HG02943 (cell line): ENCODE results near the gene INSIG1.

Source experiments
- ATAC-seq: cut with Tn5 transposase; IDR thresholded peaks from one replicate; pipeline ENCODE4 v1.9.1; 2021; ENCODE audit warnings: mild to moderate bottlenecking, low read depth, moderate library complexity; ENCODE audit not compliant: unreplicated experiment

INSIG1 gene

DNA sequence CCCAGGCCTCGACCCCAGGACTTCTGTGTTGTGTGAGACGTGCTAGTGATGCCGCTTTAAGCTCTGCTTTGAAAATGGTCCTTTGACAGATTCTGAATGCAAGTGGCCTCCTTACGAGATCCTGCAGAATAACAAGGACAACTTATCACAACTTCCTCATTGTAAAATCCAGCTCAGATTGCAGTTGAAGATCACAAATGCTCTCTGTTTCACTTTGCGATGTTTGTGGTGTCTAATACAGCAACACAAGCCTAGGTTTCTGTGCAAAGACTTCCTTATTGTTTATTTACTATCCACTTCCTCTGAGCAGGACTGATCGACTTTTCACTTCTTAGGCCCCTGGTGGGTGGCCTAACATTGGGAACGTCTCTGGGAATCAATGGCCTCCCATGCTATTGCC, 31.7 kb upstream of the INSIG1 start:
- ATAC-seq, result no peak

DNA sequence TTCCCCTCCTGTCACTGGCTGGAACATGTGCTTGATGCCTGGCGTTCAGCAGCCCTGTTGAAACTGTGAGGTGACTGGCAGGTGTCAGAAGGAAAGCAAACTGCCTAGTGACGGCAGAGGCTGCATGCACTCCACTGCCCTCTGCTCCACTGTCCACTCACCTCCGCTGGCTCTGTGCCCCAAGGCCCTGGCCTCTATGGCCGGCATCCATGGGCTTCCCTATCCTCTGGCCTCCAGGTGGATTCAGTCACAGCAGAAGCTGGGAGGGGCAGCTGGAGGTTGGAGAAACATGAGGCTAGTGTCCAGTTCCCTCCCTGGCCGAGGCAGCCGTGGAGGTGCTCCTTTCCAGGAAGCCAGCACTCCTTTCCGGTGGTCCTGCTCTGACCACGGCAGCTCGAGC, 31.2 kb upstream of the INSIG1 start:
- ATAC-seq, result no peak

- ATAC-seq, result no peak
Observed at GRCh38 chr7:155267023-155267422, 30.7 kb upstream of the INSIG1 start.

GRCh38 chr7:155267436-155267835, 30.2 kb upstream of the INSIG1 start:
- no peak for ATAC-seq

DNA sequence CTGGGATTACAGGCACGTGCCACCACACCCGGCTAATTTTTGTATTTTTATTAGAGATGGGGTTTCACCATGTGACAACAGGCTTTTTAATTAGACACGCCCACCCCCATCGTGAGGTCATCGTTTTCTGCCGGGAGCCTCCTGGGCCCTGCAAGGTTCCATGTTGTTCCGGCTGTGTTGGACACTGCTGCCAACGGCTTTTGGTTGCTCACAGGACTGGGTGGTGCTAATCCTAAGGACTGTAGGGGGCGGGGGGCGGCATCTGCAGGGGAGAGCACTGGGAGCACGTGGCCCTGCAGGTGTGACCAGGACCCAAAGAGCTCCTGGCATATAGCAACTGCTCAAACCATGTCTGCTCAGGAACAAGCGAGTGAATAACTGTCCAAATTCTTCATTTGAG, 29.5 kb upstream of the INSIG1 start:
- no peak for ATAC-seq

DNA sequence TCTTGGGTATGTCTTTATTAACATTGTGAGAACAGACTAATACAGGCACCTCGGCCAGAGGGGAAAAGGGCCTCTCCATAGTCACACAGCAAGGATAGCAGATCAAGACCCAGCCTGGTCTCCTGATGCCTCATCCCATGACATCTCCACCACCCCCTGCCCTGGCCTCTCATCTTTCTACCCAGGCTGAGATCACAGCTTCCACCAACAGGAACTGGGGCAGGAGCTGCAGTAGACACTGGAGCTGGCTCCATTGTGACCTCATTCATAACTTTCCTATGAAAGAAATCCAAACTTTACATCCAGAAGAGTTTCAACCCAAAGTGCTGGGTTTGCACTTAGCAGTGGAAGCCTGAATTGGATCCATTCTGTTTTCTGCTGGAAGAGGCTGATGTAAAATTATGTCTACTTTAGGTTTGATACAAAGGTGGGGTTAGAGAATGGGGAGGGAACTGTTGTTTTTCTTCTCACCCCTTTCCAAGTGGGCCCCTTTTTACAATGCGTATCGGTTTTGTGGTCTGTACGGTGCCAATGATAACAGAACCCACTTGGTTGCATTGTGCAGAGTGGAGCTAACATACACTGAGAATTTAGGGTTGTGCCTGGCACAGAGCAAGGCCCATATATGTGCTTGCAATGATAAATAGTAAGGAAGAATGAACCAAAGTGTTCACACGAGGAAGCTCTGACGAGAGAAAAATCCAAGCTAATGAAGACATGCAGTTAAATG, 28.6 kb upstream of the INSIG1 start:
- ATAC-seq, result no peak

- ATAC-seq, result no peak
Observed at GRCh38 chr7:155269766-155270585, 27.7 kb upstream of the INSIG1 start.

- ATAC-seq, result no peak
Observed at GRCh38 chr7:155270861-155271260, 26.8 kb upstream of the INSIG1 start.

- no peak for ATAC-seq
Observed at GRCh38 chr7:155274633-155275355, 22.9 kb upstream of the INSIG1 start.

DNA sequence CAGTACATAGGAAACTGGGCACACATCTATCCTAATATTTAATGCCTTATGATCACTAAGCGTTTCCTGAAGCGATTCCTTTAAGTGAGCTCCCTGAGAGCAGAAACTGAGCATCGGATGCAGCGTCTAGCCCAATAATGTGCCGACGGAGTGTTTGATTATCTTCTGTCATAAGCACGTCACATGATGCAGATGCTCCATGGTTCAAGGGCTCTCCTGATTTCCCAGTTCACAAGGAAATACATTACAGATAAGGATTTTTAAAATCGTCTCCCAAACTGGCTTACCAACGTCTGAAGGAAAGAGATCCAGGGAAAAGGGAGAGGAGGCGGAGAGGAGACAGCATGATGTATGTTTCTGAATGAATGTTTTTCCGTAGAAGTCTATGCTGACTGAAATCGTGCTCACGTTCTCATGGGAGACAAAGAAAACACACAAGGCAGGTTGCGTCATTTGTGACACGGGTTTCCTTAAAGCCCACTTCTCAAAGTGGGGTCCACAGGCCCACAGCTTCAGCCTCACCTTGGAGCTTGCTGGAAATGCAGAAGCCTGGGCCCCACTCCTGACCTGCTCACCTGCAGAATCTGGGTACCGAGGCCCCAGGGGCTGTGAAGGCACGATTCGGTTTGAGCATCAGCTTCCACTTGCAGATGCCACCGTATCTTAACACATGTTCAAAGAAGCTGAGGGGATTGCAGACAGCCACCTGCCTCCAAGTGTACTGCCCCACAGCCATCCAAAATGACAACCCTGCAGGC, 21.5 kb upstream of the INSIG1 start:
- no peak for ATAC-seq

GRCh38 chr7:155276800-155277375, 20.8 kb upstream of the INSIG1 start:
- no peak for ATAC-seq

- no peak for ATAC-seq
Observed at GRCh38 chr7:155277385-155277994, 20.2 kb upstream of the INSIG1 start.

GRCh38 chr7:155278921-155279320, 18.8 kb upstream of the INSIG1 start:
- no peak for ATAC-seq

DNA sequence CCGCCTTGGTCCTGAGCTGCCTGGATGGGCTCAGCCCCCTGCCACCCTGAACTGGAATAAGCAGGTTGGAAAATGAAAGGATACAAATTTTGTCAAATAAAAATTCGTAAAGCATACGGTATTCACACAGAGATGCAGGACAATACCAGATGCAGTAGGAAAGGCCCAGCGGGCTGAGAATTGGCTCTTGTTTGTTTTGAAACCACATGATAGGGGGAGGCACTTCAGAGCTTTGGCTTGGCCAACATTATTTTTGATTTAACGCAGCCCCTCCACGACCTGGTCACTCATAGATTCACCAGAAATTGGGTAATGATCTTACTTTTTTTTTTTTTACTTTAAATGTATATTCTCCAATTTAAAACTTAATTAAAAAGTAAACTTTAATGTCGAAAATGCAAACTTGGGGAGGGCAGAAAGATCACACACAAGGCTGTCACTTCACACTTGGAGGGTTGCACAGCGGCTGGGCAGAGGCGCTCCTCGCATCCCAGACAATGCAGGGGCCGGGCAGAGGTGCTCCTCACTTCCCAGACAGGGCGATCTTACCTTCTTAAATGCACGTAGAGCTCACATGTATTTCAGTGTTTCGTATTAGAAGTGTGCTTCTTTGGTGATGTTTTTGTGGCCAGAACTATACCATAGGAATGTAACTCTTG, 17.8 kb upstream of the INSIG1 start:
- no peak for ATAC-seq

GRCh38 chr7:155280446-155281397, 17.0 kb upstream of the INSIG1 start:
- ATAC-seq, result no peak

- ATAC-seq, result no peak
Observed at GRCh38 chr7:155281398-155281969, 16.2 kb upstream of the INSIG1 start.

GRCh38 chr7:155282671-155283070, 15.0 kb upstream of the INSIG1 start:
- no peak for ATAC-seq
